H9 (cell line): ENCODE measurements around the gene LRRN1. TPM values are rescaled to one million over a fixed set of nuclear protein-coding genes. Genes with fewer than 3 reads are reported as not detected.
A peak's percentile ranks its signal among the peaks of the same experiment; 100 is the strongest.

Experiments
- DNase-seq: peaks from one replicate; pipeline ENCODE4 v3.0.0-alpha.2; 2017
- H2AFZ ChIP-seq: one replicate; pipeline ENCODE4 v1.6.1; 2013; ENCODE audit warnings: mild to moderate bottlenecking, low read length, control low read depth, moderate library complexity
- H2AK5ac ChIP-seq: 2 replicates; pipeline ENCODE4 v1.6.1; 2013; ENCODE audit warnings: low read length, control low read depth, mixed read lengths; ENCODE audit not compliant: insufficient read length
- H2BK120ac ChIP-seq: one replicate; pipeline ENCODE4 v1.6.1; 2013; ENCODE audit warnings: low read depth, mild to moderate bottlenecking, low read length, control low read depth, inconsistent platforms; ENCODE audit not compliant: poor library complexity, severe bottlenecking
- H2BK12ac ChIP-seq: 2 replicates; pipeline ENCODE4 v1.6.1; 2013; ENCODE audit warnings: low read length, control low read depth, mixed read lengths, low read depth; ENCODE audit not compliant: insufficient read length
- H2BK15ac ChIP-seq: 2 replicates; pipeline ENCODE4 v1.6.1; 2013; ENCODE audit warnings: low read depth, low read length, control low read depth
- H2BK20ac ChIP-seq: one replicate; pipeline ENCODE4 v1.6.1; 2013; ENCODE audit warnings: low read depth, mild to moderate bottlenecking, low read length, control low read depth, inconsistent platforms; ENCODE audit not compliant: poor library complexity, severe bottlenecking
- H2BK5ac ChIP-seq: 2 replicates; pipeline ENCODE4 v1.6.1; 2013; ENCODE audit warnings: low read length, control low read depth, mixed read lengths; ENCODE audit not compliant: insufficient read length
- H3K14ac ChIP-seq: 2 replicates; pipeline ENCODE4 v1.6.1; 2013; ENCODE audit warnings: low read length, control low read depth; ENCODE audit not compliant: insufficient read depth
- H3K18ac ChIP-seq: 2 replicates; pipeline ENCODE4 v1.6.1; 2013; ENCODE audit warnings: low read depth, mild to moderate bottlenecking, mixed read lengths, low read length, control low read depth; ENCODE audit not compliant: insufficient read length
- H3K23ac ChIP-seq: 2 replicates; pipeline ENCODE4 v1.6.1; 2013; ENCODE audit warnings: low read length, control low read depth, mixed read lengths, low read depth; ENCODE audit not compliant: insufficient read length
- H3K23me2 ChIP-seq: 2 replicates; pipeline ENCODE4 v1.6.1; 2013; ENCODE audit warnings: low read depth, mild to moderate bottlenecking, mixed read lengths, low read length, control low read depth; ENCODE audit not compliant: insufficient read length, poor library complexity, severe bottlenecking
- H3K27ac ChIP-seq: 2 replicates; pipeline ENCODE4 v1.5.1; 2013; ENCODE audit warnings: low read length, control low read depth, mixed read lengths, low read depth; ENCODE audit not compliant: insufficient read length
- H3K27me3 ChIP-seq: 2 replicates; pipeline ENCODE4 v1.6.1; 2013; ENCODE audit warnings: low read length, control low read depth, inconsistent platforms; ENCODE audit not compliant: insufficient read depth
- H3K4ac ChIP-seq: 2 replicates; pipeline ENCODE4 v1.6.1; 2013; ENCODE audit warnings: low read depth, mild to moderate bottlenecking, control low read depth, inconsistent platforms, low read length, moderate library complexity
- H3K4me1 ChIP-seq: 2 replicates; pipeline ENCODE4 v1.6.1; 2013; ENCODE audit warnings: low read length, control low read depth, inconsistent platforms; ENCODE audit not compliant: insufficient read depth
- H3K4me2 ChIP-seq: 2 replicates; pipeline ENCODE4 v1.6.1; 2013; ENCODE audit warnings: low read length, control low read depth, mixed read lengths; ENCODE audit not compliant: insufficient read length, insufficient read depth
- H3K56ac ChIP-seq: 2 replicates; pipeline ENCODE4 v1.6.1; 2013; ENCODE audit warnings: low read depth, mild to moderate bottlenecking, mixed read lengths, low read length, control low read depth; ENCODE audit not compliant: insufficient read length
- H3K79me1 ChIP-seq: 2 replicates; pipeline ENCODE4 v1.6.1; 2013; ENCODE audit warnings: low read depth, mild to moderate bottlenecking, moderate library complexity, low read length, control low read depth, inconsistent platforms; ENCODE audit not compliant: insufficient read depth, poor library complexity, severe bottlenecking
- H3K79me2 ChIP-seq: 2 replicates; pipeline ENCODE4 v1.6.1; 2013; ENCODE audit warnings: low read length, control low read depth, inconsistent platforms; ENCODE audit not compliant: insufficient read depth
- H3K9ac ChIP-seq: 2 replicates; pipeline ENCODE4 v1.6.1; 2013; ENCODE audit warnings: low read length, control low read depth, mixed read lengths; ENCODE audit not compliant: insufficient read length; ENCODE audit errors: extremely low read depth
- H3K9me3 ChIP-seq: one replicate; pipeline ENCODE4 v1.6.1; 2013; ENCODE audit warnings: low read depth, low read length, inconsistent platforms; ENCODE audit not compliant: control insufficient read depth
- H3T11ph ChIP-seq: one replicate; pipeline ENCODE4 v1.6.1; 2013; ENCODE audit warnings: mild to moderate bottlenecking, low read length, control low read depth, inconsistent platforms
- H4K20me1 ChIP-seq: one replicate; pipeline ENCODE4 v1.6.1; 2013; ENCODE audit not compliant: control insufficient read depth, insufficient read length, insufficient read depth
- H4K5ac ChIP-seq: 2 replicates; pipeline ENCODE4 v1.6.1; 2013; ENCODE audit warnings: low read depth, mild to moderate bottlenecking, mixed read lengths, low read length, control low read depth; ENCODE audit not compliant: insufficient read length
- H4K8ac ChIP-seq: replicated peaks from 2 replicates; pipeline ENCODE4 v1.6.1; 2013; ENCODE audit warnings: low read length, control low read depth, mixed read lengths, low read depth; ENCODE audit not compliant: insufficient read length
- H4K91ac ChIP-seq: 2 replicates; pipeline ENCODE4 v1.6.1; 2013; ENCODE audit warnings: low read depth, mild to moderate bottlenecking, moderate library complexity, mixed read lengths, low read length, control low read depth; ENCODE audit not compliant: insufficient read length
- H3K27ac Mint-ChIP-seq, 3 experiments: 2 replicates in 2 of 3; 3 replicates in 1 of 3; pipeline ENCODE4 v1.8.0; 2020 to 2021; ENCODE audit warnings: mixed read lengths in 3 of 3, mild to moderate bottlenecking in 1 of 3, moderate library complexity in 1 of 3
- H3K27me3 Mint-ChIP-seq: 2 replicates; pipeline ENCODE4 v1.8.0; 2021; ENCODE audit warnings: low read depth, mild to moderate bottlenecking, moderate library complexity, mixed read lengths
- H3K36me3 Mint-ChIP-seq, 3 experiments: 2 replicates in 2 of 3; 3 replicates in 1 of 3; pipeline ENCODE4 v1.8.0; 2020 to 2021; ENCODE audit warnings: low read depth in 3 of 3, mixed read lengths in 3 of 3; ENCODE audit not compliant: insufficient read depth in 1 of 3
- H3K4me1 Mint-ChIP-seq, 2 experiments: 2 replicates each; pipeline ENCODE4 v1.8.0; 2020; ENCODE audit warnings: mixed read lengths in 2 of 2
- H3K4me3 Mint-ChIP-seq, 2 experiments: 2 replicates in 1 of 2; 3 replicates in 1 of 2; pipeline ENCODE4 v1.8.0; 2020 to 2021; ENCODE audit warnings: mild to moderate bottlenecking in 2 of 2, mixed read lengths in 2 of 2, moderate library complexity in 1 of 2
- H3K9me3 Mint-ChIP-seq, 2 experiments: 2 replicates in 1 of 2; 3 replicates in 1 of 2; pipeline ENCODE4 v1.8.0; 2020; ENCODE audit warnings: mild to moderate bottlenecking in 2 of 2, mixed read lengths in 2 of 2, moderate library complexity in 1 of 2
- CTCF ChIP-seq: fragments of 200-600 bp; sonication (generic); conservative IDR thresholded peaks from 3 replicates; pipeline ENCODE4 v1.8.0; 2021; ENCODE audit warnings: antibody characterized with exemption, mild to moderate bottlenecking
- WGBS: extraction: QIAGEN DNeasy Blood & Tissue Kit; methylation state at CpG from one replicate; pipeline ENCODE4 v1.1.7; 2013; ENCODE audit warnings: missing lambda C conversion rate, low lambda C conversion rate, mixed read lengths; ENCODE audit not compliant: insufficient read length; ENCODE audit errors: extremely low coverage; 5-methylcytosine and 5-hydroxymethylcytosine counted together
- total RNA-seq: library from RNA; stranded (reverse); gene quantifications from 2 replicates; pipeline ENCODE4 v1.2.1, GENCODE V29; 2021

The LRRN1 gene
- total RNA-seq, 1 experiment from 2014 or later: 269 TPM

- Histone ChIP-seq H3K4ac (no peak overlapping the region), H3K14ac (no peak overlapping the region), H3K27ac (no peak overlapping the region), H2BK12ac (no peak overlapping the region), H3K18ac (no peak overlapping the region), H2AFZ (no peak overlapping the region), H2BK20ac (no peak overlapping the region), H3K9me3 (no peaks in the 10 kb centered on the region), H2BK15ac (no peak overlapping the region), H4K5ac (no peak overlapping the region), H3K79me2 (peaks cover 42% of the 10 kb centered on the region), H3K4me2 (no peak overlapping the region), H3K4me1 (no peaks in the 10 kb centered on the region), H3K79me1 (peaks cover 2% of the 10 kb centered on the region), H3K27me3 (no peaks in the 10 kb centered on the region), H3K23ac (no peak overlapping the region), H3K56ac (no peak overlapping the region), H3K23me2 (no peaks in the 10 kb centered on the region), H2AK5ac (no peak overlapping the region), H3K9ac (no peak overlapping the region), H4K20me1 (no peaks in the 10 kb centered on the region), H2BK120ac (no peak overlapping the region), H4K91ac (no peak overlapping the region), H3T11ph (no peak overlapping the region), H2BK5ac (no peak overlapping the region), H4K8ac (no peak overlapping the region)
- no peak overlapping the region for H3K4me3 Mint-ChIP-seq
- no peaks in the 10 kb centered on the region for H3K27me3 Mint-ChIP-seq
- TF ChIP-seq CTCF: no peak
- WGBS: no CpG with 5 or more reads among the region's 1 CpG
- peaks cover 25 to 49% of the 10 kb centered on the region in 2 experiments for H3K4me1 Mint-ChIP-seq
- H3K36me3 Mint-ChIP-seq: peaks cover 34 to 80% (median 64%) of the 10 kb centered on the region in 3 experiments; a peak in 6 of 7 replicates
- no peaks in the 10 kb centered on the region for H3K9me3 Mint-ChIP-seq
- H3K27ac Mint-ChIP-seq: peak overlapping the region in 1 of 3 experiments; percentile 19; a peak in 1 of 7 replicates
- no peak for DNase-seq
Measured at GRCh38 chr3:3815206-3815605, 16.0 kb downstream of the LRRN1 start.
